BJ (cell line): ENCODE data around the gene FNDC4. TPM values are rescaled to one million over a fixed set of nuclear protein-coding genes. Genes with fewer than 3 reads are reported as not detected.

Source experiments
- CTCF ChIA-PET: fragments of 350-600 bp; formaldehyde crosslinking; extraction: SDS; loops from one replicate; lab custom pipeline; 2021; ENCODE audit warnings: antibody characterized with exemption, inconsistent platforms; lab: Yijun Ruan, JAX
- POLR2A ChIA-PET: fragments of 300-600 bp; sonication (Branson Sonifier 250); formaldehyde crosslinking; extraction: SDS; loops from one replicate; lab custom pipeline; 2021; ENCODE audit warnings: antibody characterized with exemption; lab: Charles Lee
- DNase-seq: peaks from one replicate; pipeline ENCODE4 v3.0.0-alpha.2; 2011; ENCODE audit warnings: low read depth
- H3K27me3 ChIP-seq: 2 replicates; pipeline ENCODE4 v1.6.0; 2011; ENCODE audit warnings: low read length; ENCODE audit not compliant: control insufficient read depth, insufficient read depth
- H3K36me3 ChIP-seq: 2 replicates; pipeline ENCODE4 v1.5.1; 2011; ENCODE audit warnings: low read length; ENCODE audit not compliant: control insufficient read depth, insufficient read depth
- H3K4me3 ChIP-seq: 2 replicates; pipeline ENCODE4 v1.5.1; 2011; ENCODE audit warnings: low read depth, mild to moderate bottlenecking, control low read depth, low read length
- polyA plus RNA-seq: library from polyadenylated mRNA; depleted of rRNA; stranded (reverse); fragments of >200 nt; gene quantifications from 2 replicates; pipeline ENCODE4 v1.2.3, GENCODE V29; 2011
- TF ChIP-seq, protein P1 (sequence below): IDR thresholded peaks from 2 replicates; pipeline ENCODE4 v1.5.1; 2011; ENCODE audit warnings: low read depth, mild to moderate bottlenecking, control low read depth, inconsistent platforms, low read length, moderate library complexity; ENCODE audit not compliant: insufficient read depth

The FNDC4 gene
- polyA plus RNA-seq, 1 experiment, result 8.9 TPM

DNA sequence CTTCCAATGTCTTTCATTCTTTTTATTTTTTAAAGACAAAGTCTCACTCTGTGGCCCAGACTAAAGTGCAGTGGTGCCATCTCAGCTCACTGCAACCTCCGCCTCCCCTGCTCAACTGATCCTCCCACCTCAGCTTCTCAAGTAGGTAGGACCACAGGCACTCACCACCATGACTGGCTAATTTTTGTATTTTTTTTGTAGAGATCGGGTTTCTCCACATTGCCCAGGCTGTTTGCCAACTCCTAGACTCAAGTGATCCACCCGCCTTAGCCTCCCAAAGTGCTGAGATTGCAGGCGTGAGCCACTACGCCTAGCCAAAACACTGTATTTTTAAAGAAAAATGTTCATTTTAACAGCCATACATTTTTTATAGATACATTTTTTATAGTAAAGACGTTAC, 14.3 kb upstream of the FNDC4 start:
- Histone ChIP-seq H3K4me3 (no peak overlapping the region), H3K27me3 (no peaks in the 10 kb centered on the region), H3K36me3 (no peaks in the 10 kb centered on the region)
- ChIA-PET POLR2A (no interaction called here), CTCF (no interaction called here)
- TF ChIP-seq, protein P1, sequence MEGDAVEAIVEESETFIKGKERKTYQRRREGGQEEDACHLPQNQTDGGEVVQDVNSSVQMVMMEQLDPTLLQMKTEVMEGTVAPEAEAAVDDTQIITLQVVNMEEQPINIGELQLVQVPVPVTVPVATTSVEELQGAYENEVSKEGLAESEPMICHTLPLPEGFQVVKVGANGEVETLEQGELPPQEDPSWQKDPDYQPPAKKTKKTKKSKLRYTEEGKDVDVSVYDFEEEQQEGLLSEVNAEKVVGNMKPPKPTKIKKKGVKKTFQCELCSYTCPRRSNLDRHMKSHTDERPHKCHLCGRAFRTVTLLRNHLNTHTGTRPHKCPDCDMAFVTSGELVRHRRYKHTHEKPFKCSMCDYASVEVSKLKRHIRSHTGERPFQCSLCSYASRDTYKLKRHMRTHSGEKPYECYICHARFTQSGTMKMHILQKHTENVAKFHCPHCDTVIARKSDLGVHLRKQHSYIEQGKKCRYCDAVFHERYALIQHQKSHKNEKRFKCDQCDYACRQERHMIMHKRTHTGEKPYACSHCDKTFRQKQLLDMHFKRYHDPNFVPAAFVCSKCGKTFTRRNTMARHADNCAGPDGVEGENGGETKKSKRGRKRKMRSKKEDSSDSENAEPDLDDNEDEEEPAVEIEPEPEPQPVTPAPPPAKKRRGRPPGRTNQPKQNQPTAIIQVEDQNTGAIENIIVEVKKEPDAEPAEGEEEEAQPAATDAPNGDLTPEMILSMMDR, result no peak
- no peak for DNase-seq

DNA sequence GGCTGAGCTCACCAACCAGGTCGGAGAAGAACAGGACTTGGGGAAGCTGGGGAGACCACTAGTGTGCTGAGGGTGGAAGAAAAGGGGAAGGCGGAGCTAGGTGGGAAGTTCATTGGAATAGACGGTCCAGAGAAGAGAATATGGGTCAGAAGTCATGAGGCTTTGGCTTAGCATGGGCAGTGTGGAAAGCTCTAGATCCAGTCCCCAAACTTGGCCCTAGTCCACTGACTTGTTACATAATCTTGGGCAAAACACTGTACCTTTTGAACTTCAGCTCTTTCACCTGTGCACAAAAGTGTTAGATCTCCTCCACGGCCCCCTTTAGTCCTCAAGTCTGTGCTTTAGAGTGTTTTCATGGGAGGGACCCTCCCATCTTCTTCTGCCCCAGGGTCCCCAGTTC, 12.3 kb upstream of the FNDC4 start:
- Histone ChIP-seq H3K4me3 (no peak overlapping the region), H3K36me3 (no peaks in the 10 kb centered on the region), H3K27me3 (no peaks in the 10 kb centered on the region)
- TF ChIP-seq, protein P1, result no peak
- DNase-seq, result no peak
- ChIA-PET POLR2A (no interaction called here), CTCF (no interaction called here)

DNA sequence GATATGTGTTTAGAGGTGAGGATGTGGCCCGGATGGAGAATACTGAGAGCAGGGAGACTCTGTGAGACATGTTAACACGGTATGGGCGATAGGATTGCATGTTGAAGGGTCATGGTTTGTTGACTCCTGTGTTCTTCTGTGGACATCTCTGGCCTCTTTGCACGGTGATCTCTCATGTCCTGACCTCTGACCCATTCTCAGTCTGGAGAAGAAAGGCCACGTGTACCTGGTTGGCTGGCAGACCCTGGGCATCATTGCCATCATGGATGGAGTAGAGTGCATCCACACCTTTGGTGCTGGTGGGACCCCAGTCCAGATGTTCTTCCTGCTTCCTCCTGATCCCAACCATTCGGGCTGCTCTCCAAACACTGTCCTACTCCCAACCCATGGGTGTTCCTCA, 11.6 kb upstream of the FNDC4 start:
- DNase-seq, result no peak
- no peaks in the 10 kb centered on the region for H3K36me3 ChIP-seq
- CTCF ChIA-PET, result no interaction called here
- TF ChIP-seq, protein P1, result no peak
- POLR2A ChIA-PET, result no interaction called here
- H3K4me3 ChIP-seq, result no peak overlapping the region
- H3K27me3 ChIP-seq, result no peaks in the 10 kb centered on the region

DNA sequence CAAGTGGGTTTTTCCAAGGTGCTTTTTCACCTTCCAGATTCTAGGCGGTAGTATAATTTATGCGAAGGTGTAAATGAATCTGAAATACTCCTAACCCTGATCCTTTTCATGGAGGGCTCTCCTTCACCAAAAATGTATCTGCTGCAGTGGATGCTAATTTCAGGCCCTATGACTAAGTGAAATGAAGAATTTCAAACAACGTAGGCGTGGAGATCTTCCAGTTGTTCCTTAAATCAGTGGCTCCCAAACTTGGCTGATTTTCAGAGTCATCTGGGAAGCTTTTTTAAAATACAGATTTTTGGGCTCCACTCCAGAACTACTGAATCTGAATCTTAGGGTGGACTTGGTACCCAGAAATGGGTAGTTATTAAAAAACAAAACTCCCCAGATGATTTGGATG, 7.1 kb upstream of the FNDC4 start:
- POLR2A ChIA-PET, result no interaction called here
- CTCF ChIA-PET, result interaction anchor here (0.9 kb wide), 1 partner anchor 16 kb away, joined by 3 read pairs; no protein-coding TSS in a partner anchor
- DNase-seq, result no peak
- TF ChIP-seq, protein P1, result no peak
- peaks cover 3% of the 10 kb centered on the region; the same call in 1 of the 2 replicates for H3K27me3 ChIP-seq
- no peaks in the 10 kb centered on the region for H3K36me3 ChIP-seq
- no peak overlapping the region for H3K4me3 ChIP-seq

DNA sequence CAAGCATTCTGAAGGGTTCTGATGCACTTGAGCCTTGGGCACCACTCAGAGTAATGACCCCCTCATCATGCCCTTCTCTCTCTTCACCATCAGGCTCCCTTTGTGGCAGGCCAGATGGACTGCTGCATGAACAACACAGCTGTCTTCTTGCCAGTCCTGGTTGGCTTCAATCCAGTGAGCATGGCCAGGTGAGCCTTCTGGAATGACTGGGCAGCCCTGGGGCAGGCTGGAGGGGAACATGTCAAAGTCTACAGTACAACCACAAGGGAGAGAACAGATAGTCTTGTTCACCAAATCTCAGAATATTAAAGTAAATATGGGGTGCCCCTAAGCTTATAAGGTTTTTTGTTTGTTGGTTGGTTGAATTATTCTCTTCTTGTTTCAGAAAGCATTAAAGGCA, 6.0 kb upstream of the FNDC4 start:
- Histone ChIP-seq H3K27me3 (peaks cover 5% of the 10 kb centered on the region), H3K4me3 (no peak overlapping the region), H3K36me3 (no peaks in the 10 kb centered on the region)
- ChIA-PET POLR2A (no interaction called here), CTCF (no interaction called here)
- DNase-seq, result no peak
- TF ChIP-seq, protein P1, result no peak
